ENCODE data around the gene PACSIN1. TPM values are rescaled to one million over a fixed set of nuclear protein-coding genes. Genes with fewer than 3 reads are reported as not detected.
"Not testable (repeated sequence)": the region's sequence is repeated elsewhere in the genome, so short reads cannot be mapped to it uniquely, and the experiment has no call there.

PACSIN1 gene
- polyA plus RNA-seq, 3 donors: 0.80 to 0.96 (median 0.84) TPM

GRCh38 chr6:34457742-34458735 is 7.8 kb upstream of the PACSIN1 start:
- DNase-seq: no peak

DNA sequence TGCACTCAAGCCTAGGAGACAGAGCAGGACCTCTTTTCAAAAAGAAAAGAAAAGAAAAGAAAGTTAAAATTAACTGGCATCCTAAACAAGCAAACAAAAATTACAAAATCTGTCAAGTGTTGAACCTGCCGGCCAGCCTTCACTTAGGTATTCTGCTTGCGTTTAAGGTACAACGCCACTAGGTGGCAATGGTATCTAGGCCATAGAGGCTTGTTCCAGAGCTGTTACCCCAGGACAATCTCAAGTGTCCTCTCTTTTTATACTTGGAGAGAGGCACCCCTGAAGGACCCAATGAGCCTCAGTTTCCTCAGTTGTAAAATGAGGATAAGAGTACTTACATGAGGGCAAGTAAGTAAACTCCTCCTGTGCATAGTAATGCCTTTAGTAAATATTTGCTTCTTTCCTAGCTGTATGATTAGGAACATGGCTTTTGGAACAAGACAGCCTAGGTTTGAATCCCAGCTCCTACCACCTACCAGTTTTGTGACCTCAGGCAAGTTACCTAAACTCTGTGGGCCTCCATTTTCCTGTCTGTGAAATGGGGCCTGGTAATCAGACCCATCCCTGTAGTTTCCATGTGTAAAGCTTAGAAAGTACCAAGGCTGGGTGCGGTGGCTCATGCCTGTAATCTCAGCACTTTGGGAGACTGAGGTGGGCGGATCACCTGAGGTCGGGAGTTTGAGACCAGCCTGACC is 5.8 kb upstream of the PACSIN1 start:
- peak; percentile 33 for DNase-seq

DNA sequence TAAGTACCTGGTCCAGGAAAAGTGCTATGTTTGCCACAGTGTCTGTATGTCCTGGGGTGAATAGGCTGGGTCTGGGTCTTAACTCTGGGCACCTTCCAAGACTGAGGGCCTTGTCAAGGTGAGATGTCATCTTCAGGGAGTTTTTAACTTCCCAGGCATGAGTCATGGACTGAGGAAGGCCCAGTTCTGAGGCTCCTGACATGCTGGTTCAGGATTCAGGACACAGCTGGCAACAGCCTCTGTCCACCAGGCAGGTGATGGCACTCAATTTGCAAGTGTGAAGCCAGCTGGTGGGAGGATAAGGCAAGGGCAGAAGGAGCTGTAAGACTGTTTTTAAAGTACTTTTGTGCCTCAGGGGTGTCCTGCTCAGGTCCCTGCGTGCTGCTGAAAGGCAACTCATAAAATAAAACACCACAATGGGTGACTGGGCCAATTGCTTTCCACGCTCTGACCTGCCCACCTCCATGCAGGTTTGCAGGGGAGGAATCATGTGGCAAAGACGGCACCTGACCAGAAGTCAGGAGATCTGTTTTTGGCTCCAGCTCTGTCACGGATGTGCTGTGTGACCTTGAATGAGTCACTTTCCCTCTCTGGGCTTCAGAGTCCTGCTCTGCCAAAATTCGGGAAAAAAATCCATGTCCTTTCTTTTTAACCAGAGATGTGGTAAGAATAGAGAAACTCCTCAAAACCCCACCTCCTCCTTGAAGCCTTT is 4.9 kb upstream of the PACSIN1 start:
- DNase-seq: no peak

GRCh38 chr6:34462010-34462409 is 3.9 kb upstream of the PACSIN1 start:
- no peak for DNase-seq

DNA sequence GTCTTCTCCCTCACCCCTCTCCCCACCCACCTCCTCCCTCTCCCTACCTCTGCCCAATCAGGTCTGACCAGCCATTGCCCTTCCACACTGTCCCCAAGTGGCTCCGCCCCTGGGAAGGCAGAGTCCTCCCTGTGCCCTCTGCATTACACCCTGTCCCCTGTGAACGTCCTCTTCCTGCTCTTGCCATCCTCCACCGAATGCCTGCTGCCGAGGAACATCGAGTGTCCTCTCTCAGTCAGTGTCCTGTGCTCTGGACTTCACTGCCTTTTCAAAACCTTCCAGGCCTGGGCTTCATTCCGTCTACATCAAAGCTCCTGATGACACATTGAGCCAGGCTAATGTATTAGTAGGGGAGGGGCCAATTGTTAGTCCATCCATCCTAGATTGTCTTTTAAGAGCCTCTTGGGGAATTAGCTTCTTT is 3.3 kb upstream of the PACSIN1 start:
- DNase-seq: no peak

GRCh38 chr6:34463299-34463698 is 2.6 kb upstream of the PACSIN1 start:
- no peak for DNase-seq

DNA sequence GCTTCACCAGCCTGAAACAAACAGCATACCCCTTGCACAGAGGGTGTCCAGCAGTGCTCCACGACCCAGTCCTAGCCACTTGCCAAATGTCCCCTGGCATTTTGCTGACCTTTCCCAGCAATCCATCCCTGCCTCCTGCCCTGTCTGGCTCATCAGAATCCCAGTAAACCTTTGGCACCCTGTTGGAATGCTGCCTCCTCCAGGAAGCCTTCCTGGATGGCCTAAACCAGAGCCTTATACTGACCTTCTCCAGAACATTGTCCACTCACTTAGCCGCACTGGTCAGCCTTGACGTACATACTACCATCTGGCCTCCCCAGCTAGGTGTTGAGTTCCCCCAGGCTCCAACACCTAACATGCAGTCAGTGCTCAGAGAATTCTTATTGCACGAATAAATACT is 2.0 kb upstream of the PACSIN1 start:
- DNase-seq: no peak

- no peak for DNase-seq
Measured at GRCh38 chr6:34466242-34467185, 638 bp downstream of the PACSIN1 start.

- no peak for DNase-seq
Measured at GRCh38 chr6:34468378-34468892, 2.6 kb downstream of the PACSIN1 start.

- no peak for DNase-seq
Measured at GRCh38 chr6:34469499-34469898, 3.6 kb downstream of the PACSIN1 start.

- DNase-seq: no peak
Measured at GRCh38 chr6:34472425-34472824, 6.5 kb downstream of the PACSIN1 start.

GRCh38 chr6:34473967-34474366 is 8.1 kb downstream of the PACSIN1 start:
- no peak for DNase-seq

DNA sequence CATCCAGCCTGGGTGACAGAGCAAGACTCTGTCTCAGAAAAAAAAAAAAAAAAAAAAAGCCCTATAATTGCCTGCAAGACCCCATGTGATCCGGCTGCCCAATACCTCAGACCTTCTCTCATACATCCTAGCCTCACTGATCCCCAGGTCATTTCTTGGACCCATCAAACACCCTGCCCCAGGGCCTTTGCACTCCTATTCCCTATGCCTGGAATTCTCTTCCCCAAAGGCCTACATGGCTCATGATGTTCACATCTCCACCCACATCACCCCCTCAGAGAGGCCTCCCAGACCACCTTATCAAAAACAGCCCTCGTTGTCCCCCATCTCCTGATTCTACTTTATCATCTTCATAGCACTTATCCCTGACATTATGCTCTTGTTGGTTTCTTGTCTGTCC is 8.9 kb downstream of the PACSIN1 start:
- no peak for DNase-seq

- no peak for DNase-seq
Measured at GRCh38 chr6:34475238-34475682, 9.4 kb downstream of the PACSIN1 start.

DNA sequence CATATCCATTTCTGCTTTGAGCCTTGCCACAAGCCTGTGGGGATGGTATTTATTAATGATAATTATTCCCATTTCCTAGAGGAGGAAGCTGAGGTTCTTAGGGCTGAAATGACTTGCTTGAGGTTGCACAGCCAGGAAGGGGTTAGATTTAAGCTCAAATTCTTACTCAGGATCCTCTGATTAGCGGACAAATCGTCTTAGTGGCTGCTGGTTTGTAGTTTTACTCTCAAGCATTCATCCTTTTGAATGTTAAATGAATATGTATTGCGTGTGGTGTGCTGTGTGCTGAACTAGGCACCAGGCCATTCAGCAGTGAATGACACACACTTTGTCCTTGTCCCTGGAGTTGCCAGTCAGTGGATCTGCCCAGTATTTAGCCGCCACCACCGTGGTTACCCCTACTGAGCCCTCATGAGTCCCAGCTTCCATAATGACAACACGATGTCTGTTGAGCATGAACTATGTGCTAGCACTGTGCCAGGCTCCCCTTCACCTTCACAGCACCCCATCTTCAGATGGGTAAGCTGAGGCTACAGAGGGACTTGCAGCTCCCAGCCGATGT is 10.0 kb downstream of the PACSIN1 start:
- no peak for DNase-seq

- no peak for DNase-seq
Measured at GRCh38 chr6:34476447-34476846, 10.6 kb downstream of the PACSIN1 start.

DNA sequence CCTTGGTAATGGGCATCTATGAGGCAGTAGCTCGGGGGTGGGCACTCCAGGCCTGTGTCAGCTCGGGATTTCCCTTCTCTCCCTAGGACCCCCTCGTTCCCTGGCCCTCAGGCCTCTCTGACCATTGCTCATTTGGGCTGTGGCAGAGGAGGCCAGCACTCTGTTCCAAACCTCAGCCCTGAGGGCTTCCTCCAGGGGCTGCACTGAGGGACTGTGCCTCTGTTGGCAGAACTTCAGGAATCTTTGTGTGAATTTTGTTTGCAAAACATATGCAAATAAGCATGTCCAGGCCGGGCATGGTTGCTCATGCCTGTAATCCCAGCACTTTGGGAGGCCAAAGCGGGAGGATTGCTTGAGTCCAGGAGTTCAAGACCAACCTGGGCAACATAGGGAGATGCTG is 11.0 kb downstream of the PACSIN1 start:
- no peak for DNase-seq

DNA sequence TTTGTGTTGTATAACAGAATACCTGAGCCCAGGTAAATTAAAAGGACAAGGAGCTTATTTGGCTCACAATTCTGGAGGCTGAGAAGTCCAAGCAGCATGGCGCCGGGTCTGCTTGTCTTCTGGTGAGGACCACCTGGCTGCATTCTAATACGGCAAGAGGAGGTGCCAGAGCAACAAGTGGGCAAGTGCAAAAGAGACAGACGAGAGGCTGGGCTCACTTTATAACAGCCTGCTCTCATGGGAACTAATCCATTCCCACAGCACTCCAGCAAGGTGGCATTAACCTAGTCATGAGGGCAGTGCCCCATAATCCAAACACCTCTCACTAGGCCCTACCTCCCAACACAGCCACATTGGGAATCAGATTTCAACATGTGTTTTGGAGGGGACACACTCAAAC is 12.9 kb downstream of the PACSIN1 start:
- DNase-seq: no peak

DNA sequence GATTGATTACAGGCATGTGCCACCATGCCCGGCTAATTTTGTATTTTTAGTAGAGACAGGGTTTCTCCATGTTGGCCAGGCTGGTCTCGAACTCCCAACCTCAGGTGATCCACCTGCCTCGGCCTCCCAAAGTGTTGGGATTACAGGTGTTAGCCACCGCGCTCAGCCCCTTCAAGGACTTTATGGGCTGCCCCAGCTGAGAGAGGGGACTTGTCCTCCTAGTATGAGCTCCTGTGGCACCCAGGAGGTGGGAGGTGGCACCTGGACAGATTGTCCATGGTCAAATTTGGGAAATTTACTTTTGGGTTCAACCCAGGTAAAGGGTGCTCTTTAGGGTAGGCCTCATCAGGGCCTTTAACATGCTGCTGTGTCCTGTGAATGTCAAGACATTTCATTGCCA is 17.9 kb downstream of the PACSIN1 start:
- not testable (repeated sequence) for DNase-seq

DNA sequence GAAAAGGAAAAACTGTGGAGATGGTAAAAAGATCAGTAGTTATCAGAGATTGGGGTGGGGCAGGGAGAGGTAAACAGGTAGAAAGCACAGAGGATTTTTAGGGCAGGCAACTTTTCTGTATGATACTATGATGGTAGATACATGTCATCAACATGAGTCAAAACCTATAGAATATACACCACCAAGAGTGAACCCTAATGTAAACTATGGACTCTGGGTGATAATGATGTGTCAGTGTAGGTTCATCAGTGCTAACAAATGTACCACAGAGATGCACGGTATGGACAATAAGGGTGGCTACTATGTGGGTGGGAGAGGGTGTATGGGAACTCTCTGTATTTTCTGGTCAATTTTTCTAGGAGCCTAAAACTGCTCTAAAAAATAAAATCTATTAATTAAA is 18.5 kb downstream of the PACSIN1 start:
- DNase-seq: no peak

DNA sequence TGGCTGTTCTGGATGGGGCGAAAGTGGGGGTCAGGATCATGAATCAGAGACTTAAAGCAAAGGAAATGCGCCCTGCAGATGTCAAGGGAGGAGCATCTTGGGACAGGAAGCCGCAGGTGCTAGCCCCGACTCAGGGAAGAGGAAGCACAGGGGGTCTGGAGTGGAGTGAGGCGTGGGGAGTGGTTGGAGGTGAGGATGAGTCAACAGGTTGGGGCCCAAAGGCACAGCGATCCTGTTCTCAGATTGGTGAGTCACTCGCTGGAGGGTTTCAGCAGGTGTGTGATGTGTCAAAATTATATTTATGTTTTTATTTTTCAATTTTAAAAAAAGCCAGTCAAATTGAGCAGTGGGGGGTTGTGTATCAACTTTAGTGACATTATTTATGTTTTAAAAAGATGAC is 19.0 kb downstream of the PACSIN1 start:
- no peak for DNase-seq

All from renal pelvis (tissue), 4 donors.